GM18870 (cell line): ENCODE results near the gene ERAS.
"Not testable (repeated sequence)": the region's sequence is repeated elsewhere in the genome, so short reads cannot be mapped to it uniquely, and the experiment has no call there.

Experiments
- ATAC-seq: cut with Tn5 transposase; IDR thresholded peaks from one replicate; pipeline ENCODE4 v1.9.1; 2021; ENCODE audit warnings: moderate library complexity; ENCODE audit not compliant: unreplicated experiment

ERAS gene

GRCh38 chrX:48794911-48795515 lies 31.3 kb upstream of the ERAS start:
- ATAC-seq, result no peak

- ATAC-seq, result no peak
Observed at GRCh38 chrX:48798318-48798717, 28.0 kb upstream of the ERAS start.

- ATAC-seq, result no peak
Observed at GRCh38 chrX:48800574-48801279, 25.6 kb upstream of the ERAS start.

- ATAC-seq, result peak; percentile 91
Observed at GRCh38 chrX:48801280-48802088, 24.8 kb upstream of the ERAS start, which contains the start of gene HDAC6. TSS of gene HDAC6 (plus strand) at chrX:48802067. CDS start at chrX:48802693, 626 bp downstream.

GRCh38 chrX:48802089-48802904 lies 24.0 kb upstream of the ERAS start:
- peak; percentile 32 for ATAC-seq

GRCh38 chrX:48802905-48803200 lies 23.5 kb upstream of the ERAS start:
- ATAC-seq, result no peak

- ATAC-seq, result no peak
Observed at GRCh38 chrX:48806081-48806480, 20.2 kb upstream of the ERAS start.

- ATAC-seq, result no peak
Observed at GRCh38 chrX:48813644-48814043, 12.7 kb upstream of the ERAS start.

- no peak for ATAC-seq
Observed at GRCh38 chrX:48814722-48815121, 11.6 kb upstream of the ERAS start.

GRCh38 chrX:48815266-48815665 lies 11.0 kb upstream of the ERAS start:
- ATAC-seq, result no peak

- ATAC-seq, result no peak
Observed at GRCh38 chrX:48816014-48816810, 10.1 kb upstream of the ERAS start.

GRCh38 chrX:48818098-48818497 lies 8.2 kb upstream of the ERAS start:
- no peak for ATAC-seq

- ATAC-seq, result no peak
Observed at GRCh38 chrX:48818866-48819265, 7.4 kb upstream of the ERAS start.

GRCh38 chrX:48819394-48819793 lies 6.9 kb upstream of the ERAS start:
- not testable (repeated sequence) for ATAC-seq

- no peak for ATAC-seq
Observed at GRCh38 chrX:48823053-48823452, 3.3 kb upstream of the ERAS start.

GRCh38 chrX:48824066-48824465 lies 2.2 kb upstream of the ERAS start:
- no peak for ATAC-seq

GRCh38 chrX:48826876-48827653 lies 752 bp downstream of the ERAS start:
- no peak for ATAC-seq

GRCh38 chrX:48827654-48827968 lies 1.3 kb downstream of the ERAS start:
- no peak for ATAC-seq

- no peak for ATAC-seq
Observed at GRCh38 chrX:48829016-48829735, 2.9 kb downstream of the ERAS start.
